ENCODE measurements around the gene ELOVL4.

GRCh38 chr6:79888587-79888986 lies 58.8 kb downstream of the ELOVL4 start:
- TF ChIP-seq, protein P1, sequence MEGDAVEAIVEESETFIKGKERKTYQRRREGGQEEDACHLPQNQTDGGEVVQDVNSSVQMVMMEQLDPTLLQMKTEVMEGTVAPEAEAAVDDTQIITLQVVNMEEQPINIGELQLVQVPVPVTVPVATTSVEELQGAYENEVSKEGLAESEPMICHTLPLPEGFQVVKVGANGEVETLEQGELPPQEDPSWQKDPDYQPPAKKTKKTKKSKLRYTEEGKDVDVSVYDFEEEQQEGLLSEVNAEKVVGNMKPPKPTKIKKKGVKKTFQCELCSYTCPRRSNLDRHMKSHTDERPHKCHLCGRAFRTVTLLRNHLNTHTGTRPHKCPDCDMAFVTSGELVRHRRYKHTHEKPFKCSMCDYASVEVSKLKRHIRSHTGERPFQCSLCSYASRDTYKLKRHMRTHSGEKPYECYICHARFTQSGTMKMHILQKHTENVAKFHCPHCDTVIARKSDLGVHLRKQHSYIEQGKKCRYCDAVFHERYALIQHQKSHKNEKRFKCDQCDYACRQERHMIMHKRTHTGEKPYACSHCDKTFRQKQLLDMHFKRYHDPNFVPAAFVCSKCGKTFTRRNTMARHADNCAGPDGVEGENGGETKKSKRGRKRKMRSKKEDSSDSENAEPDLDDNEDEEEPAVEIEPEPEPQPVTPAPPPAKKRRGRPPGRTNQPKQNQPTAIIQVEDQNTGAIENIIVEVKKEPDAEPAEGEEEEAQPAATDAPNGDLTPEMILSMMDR (IDR thresholded peaks at IDR 0.05; ENCODE audit: low read depth, low read length) = no peak
- TF ChIP-seq POLR2A (IDR thresholded peaks at IDR 0.05; ENCODE audit: extremely low read depth, insufficient read length) (no peak), MYC (IDR thresholded peaks at IDR 0.05; ENCODE audit: low read depth, low read length) (no peak)
- TF ChIP-seq, protein P2, sequence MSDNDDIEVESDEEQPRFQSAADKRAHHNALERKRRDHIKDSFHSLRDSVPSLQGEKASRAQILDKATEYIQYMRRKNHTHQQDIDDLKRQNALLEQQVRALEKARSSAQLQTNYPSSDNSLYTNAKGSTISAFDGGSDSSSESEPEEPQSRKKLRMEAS (IDR thresholded peaks at IDR 0.05; ENCODE audit: low read depth, low read length) = no peak
